ENCODE results near the gene KRCC1. TPM values are rescaled to one million over a fixed set of nuclear protein-coding genes. Genes with fewer than 3 reads are reported as not detected.

KRCC1 gene
- total and polyA plus RNA-seq, 4 donors, result 17.2 to 31.2 (median 21.1) TPM

GRCh38 chr2:88058191-88058590 is 2.6 kb upstream of the KRCC1 start:
- no peak overlapping the region for H3K9ac ChIP-seq (ENCODE audit: insufficient read depth in 1 of 2, low read length in 2 of 2)
- DNase-seq (no peak), ATAC-seq (ENCODE audit: insufficient read depth, low FRiP score) (no peak)
- no peak for TF ChIP-seq CTCF (IDR thresholded peaks at IDR 0.05; ENCODE audit: control extremely low read depth, extremely low read depth)
- peaks cover 4 to 23% (median 11%) of the 10 kb centered on the region in 5 donors for H3K4me1 ChIP-seq (ENCODE audit: control insufficient read depth in 5 of 5, insufficient read depth in 5 of 5, low read length in 5 of 5)
- H3K9me3 ChIP-seq (ENCODE audit: control insufficient read depth in 4 of 4, insufficient read depth in 3 of 4, low read length in 3 of 4), result no peaks in the 10 kb centered on the region
- H3K4me3 ChIP-seq, result no peak overlapping the region
- no peak overlapping the region for H3K27ac ChIP-seq (ENCODE audit: low read depth in 1 of 2, low read length in 1 of 2)
- 93 to 95% methylated on average over 5 of the region's 5 CpGs for WGBS, 2 donors
- H3K27me3 ChIP-seq (ENCODE audit: control insufficient read depth in 3 of 3, insufficient read depth in 3 of 3, low read length in 2 of 3), result no peaks in the 10 kb centered on the region
- no peaks in the 10 kb centered on the region for H3K36me3 ChIP-seq (ENCODE audit: control insufficient read depth in 4 of 4, insufficient read depth in 4 of 4, low read length in 4 of 4)

- Histone ChIP-seq H3K27me3 (ENCODE audit: control insufficient read depth in 3 of 3, insufficient read depth in 3 of 3, low read length in 2 of 3) (no peaks in the 10 kb centered on the region), H3K27ac (ENCODE audit: low read depth in 1 of 2, low read length in 1 of 2) (no peak overlapping the region), H3K9me3 (ENCODE audit: control insufficient read depth in 4 of 4, insufficient read depth in 3 of 4, low read length in 3 of 4) (no peaks in the 10 kb centered on the region), H3K9ac (ENCODE audit: insufficient read depth in 1 of 2, low read length in 2 of 2) (no peak overlapping the region), H3K36me3 (ENCODE audit: control insufficient read depth in 4 of 4, insufficient read depth in 4 of 4, low read length in 4 of 4) (no peaks in the 10 kb centered on the region), H3K4me1 (ENCODE audit: control insufficient read depth in 5 of 5, insufficient read depth in 5 of 5, low read length in 5 of 5) (peaks cover 4 to 28% (median 13%) of the 10 kb centered on the region in 5 donors), H3K4me3 (no peak overlapping the region)
- DNase-seq, result no peak
- no peak for ATAC-seq (ENCODE audit: insufficient read depth, low FRiP score)
- WGBS, 2 donors, result 49 to 53% methylated on average over 4 of the region's 4 CpGs
- TF ChIP-seq CTCF (IDR thresholded peaks at IDR 0.05; ENCODE audit: control extremely low read depth, extremely low read depth), result no peak
Observed at GRCh38 chr2:88057437-88057844, 1.9 kb upstream of the KRCC1 start.

GRCh38 chr2:88054782-88055370 is 707 bp downstream of the KRCC1 start:
- no peaks in the 10 kb centered on the region for H3K27me3 ChIP-seq (ENCODE audit: control insufficient read depth in 3 of 3, insufficient read depth in 3 of 3, low read length in 2 of 3)
- DNase-seq (peak in 2 of 3 donors; percentile 59 to 63), ATAC-seq (ENCODE audit: insufficient read depth, low FRiP score) (peak; percentile 5)
- peaks cover 7 to 42% (median 13%) of the 10 kb centered on the region in 5 donors for H3K4me1 ChIP-seq (ENCODE audit: control insufficient read depth in 5 of 5, insufficient read depth in 5 of 5, low read length in 5 of 5)
- H3K4me3 ChIP-seq, result peak overlapping the region; percentile 79
- H3K9ac ChIP-seq (ENCODE audit: insufficient read depth in 1 of 2, low read length in 2 of 2), result peak overlapping the region; percentile 88
- no peaks in the 10 kb centered on the region for H3K9me3 ChIP-seq (ENCODE audit: control insufficient read depth in 4 of 4, insufficient read depth in 3 of 4, low read length in 3 of 4)
- no peaks in the 10 kb centered on the region for H3K36me3 ChIP-seq (ENCODE audit: control insufficient read depth in 4 of 4, insufficient read depth in 4 of 4, low read length in 4 of 4)
- no peak for TF ChIP-seq CTCF (IDR thresholded peaks at IDR 0.05; ENCODE audit: control extremely low read depth, extremely low read depth)
- WGBS, 2 donors, result 24% methylated on average over 25 of the region's 25 CpGs
- H3K27ac ChIP-seq (ENCODE audit: low read depth in 1 of 2, low read length in 1 of 2), result peak overlapping the region; percentile 99

Measured in lung (tissue), 12 donors.